ENCODE data around the gene ETS2. TPM values are rescaled to one million over a fixed set of nuclear protein-coding genes. Genes with fewer than 3 reads are reported as not detected.

Gene ETS2
- total RNA-seq = 57.6 and 64.7 TPM in 2 replicates

GRCh38 chr21:38805328-38806152 lies at the start of gene ETS2:
Gene ETS2 (plus strand): TSS chr21:38805929. CDS start chr21:38810035, 4,106 bp downstream.
- DNase-seq (ENCODE audit: low read depth, low spot score) = peak; percentile 85

GRCh38 chr21:38756746-38757145 lies 49.0 kb upstream of the ETS2 start:
- DNase-seq (ENCODE audit: low read depth, low spot score) = no peak

- DNase-seq (ENCODE audit: low read depth, low spot score) = no peak
Measured at GRCh38 chr21:38758501-38759214, 47.1 kb upstream of the ETS2 start.

GRCh38 chr21:38759413-38759812 lies 46.3 kb upstream of the ETS2 start:
- no peak for DNase-seq (ENCODE audit: low read depth, low spot score)

- no peak for DNase-seq (ENCODE audit: low read depth, low spot score)
Measured at GRCh38 chr21:38760017-38760761, 45.5 kb upstream of the ETS2 start.

GRCh38 chr21:38760762-38761155 lies 45.0 kb upstream of the ETS2 start:
- DNase-seq (ENCODE audit: low read depth, low spot score) = no peak

GRCh38 chr21:38761531-38761930 lies 44.2 kb upstream of the ETS2 start:
- no peak for DNase-seq (ENCODE audit: low read depth, low spot score)

- no peak for DNase-seq (ENCODE audit: low read depth, low spot score)
Measured at GRCh38 chr21:38765056-38765455, 40.7 kb upstream of the ETS2 start.

GRCh38 chr21:38766987-38767722 lies 38.6 kb upstream of the ETS2 start:
- DNase-seq (ENCODE audit: low read depth, low spot score) = no peak

GRCh38 chr21:38768471-38769063 lies 37.2 kb upstream of the ETS2 start:
- no peak for DNase-seq (ENCODE audit: low read depth, low spot score)

- no peak for DNase-seq (ENCODE audit: low read depth, low spot score)
Measured at GRCh38 chr21:38769191-38769780, 36.4 kb upstream of the ETS2 start.

GRCh38 chr21:38770660-38771059 lies 35.1 kb upstream of the ETS2 start:
- DNase-seq (ENCODE audit: low read depth, low spot score) = no peak

- DNase-seq (ENCODE audit: low read depth, low spot score) = no peak
Measured at GRCh38 chr21:38771536-38771935, 34.2 kb upstream of the ETS2 start.

GRCh38 chr21:38772646-38773045 lies 33.1 kb upstream of the ETS2 start:
- no peak for DNase-seq (ENCODE audit: low read depth, low spot score)

GRCh38 chr21:38773099-38774061 lies 32.3 kb upstream of the ETS2 start:
- peak; percentile 83 for DNase-seq (ENCODE audit: low read depth, low spot score)

- DNase-seq (ENCODE audit: low read depth, low spot score) = no peak
Measured at GRCh38 chr21:38774152-38774551, 31.6 kb upstream of the ETS2 start.

- DNase-seq (ENCODE audit: low read depth, low spot score) = no peak
Measured at GRCh38 chr21:38774586-38775285, 31.0 kb upstream of the ETS2 start.

GRCh38 chr21:38775733-38776132 lies 30.0 kb upstream of the ETS2 start:
- no peak for DNase-seq (ENCODE audit: low read depth, low spot score)

GRCh38 chr21:38777015-38777414 lies 28.7 kb upstream of the ETS2 start:
- DNase-seq (ENCODE audit: low read depth, low spot score) = no peak

All from pulmonary artery endothelial cell (primary cell).